CD4-positive, alpha-beta T cell treated with Interleukin-10 for 1 hour (primary cell): ENCODE measurements around the gene CFAP20DC.
A peak's percentile ranks its signal among the peaks of the same experiment; 100 is the strongest.
"Not testable (repeated sequence)": the region's sequence is repeated elsewhere in the genome, so short reads cannot be mapped to it uniquely, and the experiment has no call there.

Experiments
- DNase-seq: peaks from one replicate; pipeline ENCODE4 v3.0.0-alpha.2; 2020

The CFAP20DC gene

GRCh38 chr3:59049671-59050331, at the start of gene CFAP20DC:
CFAP20DC (minus strand) TSS chr3:59050025; CDS start chr3:59049631, 394 bp downstream.
- DNase-seq = peak; percentile 91

- DNase-seq = not testable (repeated sequence)
Measured at GRCh38 chr3:59098516-59098915, 48.7 kb upstream of the CFAP20DC start.

GRCh38 chr3:59094446-59094845, 44.6 kb upstream of the CFAP20DC start:
- DNase-seq = no peak

GRCh38 chr3:59093521-59093920, 43.7 kb upstream of the CFAP20DC start:
- no peak for DNase-seq

- DNase-seq = no peak
Measured at GRCh38 chr3:59088761-59089160, 38.9 kb upstream of the CFAP20DC start.

- DNase-seq = no peak
Measured at GRCh38 chr3:59085976-59086375, 36.2 kb upstream of the CFAP20DC start.

- no peak for DNase-seq
Measured at GRCh38 chr3:59084583-59084982, 34.8 kb upstream of the CFAP20DC start.

GRCh38 chr3:59082106-59082505, 32.3 kb upstream of the CFAP20DC start:
- DNase-seq = no peak

GRCh38 chr3:59081071-59081470, 31.2 kb upstream of the CFAP20DC start:
- no peak for DNase-seq

GRCh38 chr3:59079962-59080361, 30.1 kb upstream of the CFAP20DC start:
- DNase-seq = no peak

- no peak for DNase-seq
Measured at GRCh38 chr3:59074764-59075163, 24.9 kb upstream of the CFAP20DC start.

- DNase-seq = no peak
Measured at GRCh38 chr3:59072681-59073080, 22.9 kb upstream of the CFAP20DC start.

GRCh38 chr3:59069838-59070237, 20.0 kb upstream of the CFAP20DC start:
- DNase-seq = no peak

- DNase-seq = no peak
Measured at GRCh38 chr3:59065240-59065639, 15.4 kb upstream of the CFAP20DC start.

GRCh38 chr3:59064728-59065127, 14.9 kb upstream of the CFAP20DC start:
- no peak for DNase-seq

GRCh38 chr3:59064276-59064675, 14.5 kb upstream of the CFAP20DC start:
- DNase-seq = no peak

GRCh38 chr3:59056706-59057105, 6.9 kb upstream of the CFAP20DC start:
- DNase-seq = no peak

GRCh38 chr3:59052803-59053411, 3.1 kb upstream of the CFAP20DC start:
- DNase-seq = peak; percentile 27

- DNase-seq = not testable (repeated sequence)
Measured at GRCh38 chr3:59050811-59051414, 1.1 kb upstream of the CFAP20DC start.

- no peak for DNase-seq
Measured at GRCh38 chr3:59046839-59047238, 3.0 kb downstream of the CFAP20DC start.

GRCh38 chr3:59043391-59043790, 6.4 kb downstream of the CFAP20DC start:
- no peak for DNase-seq

GRCh38 chr3:59040902-59041301, 8.9 kb downstream of the CFAP20DC start:
- no peak for DNase-seq

- no peak for DNase-seq
Measured at GRCh38 chr3:59027607-59028006, 22.2 kb downstream of the CFAP20DC start.

- no peak for DNase-seq
Measured at GRCh38 chr3:59023612-59024011, 26.2 kb downstream of the CFAP20DC start.
